GM11168 (cell line): Measurements from ENCODE around the gene TMEM236.
"Not testable (repeated sequence)": the region's sequence is repeated elsewhere in the genome, so short reads cannot be mapped to it uniquely, and the experiment has no call there.

Experiments used
- in situ Hi-C: fragments of 300-500 bp; cut with MboI; formaldehyde crosslinking; loops from one replicate; pipeline ENCODE4 v1.12.0; 2022; ENCODE audit warnings: low sequenced_read_pairs; ENCODE audit not compliant: unreplicated experiment

The TMEM236 gene

DNA sequence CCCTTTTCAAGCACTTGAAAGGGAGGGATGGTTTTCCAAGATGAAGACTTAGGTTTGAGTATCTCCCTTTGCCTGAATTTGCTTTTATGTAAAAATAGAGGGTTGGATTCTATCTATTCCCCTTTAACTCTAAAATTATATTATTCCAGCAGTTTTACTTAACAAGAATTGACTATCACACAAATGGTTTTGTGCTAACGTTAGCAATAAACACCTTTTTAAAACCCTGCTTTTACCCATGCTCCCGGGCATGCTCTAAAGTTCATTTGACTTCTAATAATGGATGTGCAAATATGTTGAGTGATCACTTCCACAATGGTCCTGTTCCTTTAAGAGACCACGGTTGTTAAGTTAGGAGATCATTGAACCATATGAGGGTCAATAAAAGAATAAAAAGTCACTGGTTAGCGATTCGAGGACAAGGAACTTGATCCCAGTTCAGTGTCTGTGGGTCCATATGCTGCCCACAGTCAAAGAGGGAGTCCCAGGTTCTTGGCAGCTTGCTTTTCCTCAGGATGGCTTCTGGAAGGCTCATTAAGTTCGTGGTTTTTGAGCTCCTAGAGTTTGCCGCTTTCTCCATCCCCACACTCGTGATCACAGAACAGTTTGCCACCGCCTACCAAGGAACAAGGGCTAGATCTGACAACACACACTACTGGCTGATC is at the start of gene TMEM236:
Gene TMEM236, plus strand, starts transcription at position 421 of the 665 bp plus-strand sequence. Its CDS starts 95 bp downstream, at position 516.
- in situ Hi-C loops, result no loop called here

GRCh38 chr10:17703706-17704105 is 48.3 kb upstream of the TMEM236 start:
- in situ Hi-C loops, result no loop called here

DNA sequence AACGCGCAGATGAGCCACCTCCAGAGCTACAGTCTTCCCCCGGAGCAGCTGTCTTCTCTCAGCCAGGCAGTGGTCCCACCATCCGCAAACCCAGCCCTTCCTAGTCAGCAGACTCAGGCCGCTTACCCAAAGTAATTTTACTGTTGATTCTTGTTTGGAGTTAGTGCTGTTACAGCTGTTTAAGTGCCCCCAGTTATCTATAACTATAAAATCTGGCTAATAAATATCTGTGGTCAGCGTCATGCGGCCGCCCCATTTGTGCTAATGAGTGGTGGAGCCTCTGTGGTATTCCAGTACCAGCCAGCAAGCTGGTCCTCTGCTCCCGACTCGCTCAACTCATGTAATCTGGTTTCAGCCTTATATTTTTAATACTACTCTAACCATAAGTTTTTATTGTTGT is 43.2 kb upstream of the TMEM236 start:
- in situ Hi-C loops, result no loop called here

- in situ Hi-C loops, result no loop called here
Measured at GRCh38 chr10:17709492-17709891, 42.5 kb upstream of the TMEM236 start.

DNA sequence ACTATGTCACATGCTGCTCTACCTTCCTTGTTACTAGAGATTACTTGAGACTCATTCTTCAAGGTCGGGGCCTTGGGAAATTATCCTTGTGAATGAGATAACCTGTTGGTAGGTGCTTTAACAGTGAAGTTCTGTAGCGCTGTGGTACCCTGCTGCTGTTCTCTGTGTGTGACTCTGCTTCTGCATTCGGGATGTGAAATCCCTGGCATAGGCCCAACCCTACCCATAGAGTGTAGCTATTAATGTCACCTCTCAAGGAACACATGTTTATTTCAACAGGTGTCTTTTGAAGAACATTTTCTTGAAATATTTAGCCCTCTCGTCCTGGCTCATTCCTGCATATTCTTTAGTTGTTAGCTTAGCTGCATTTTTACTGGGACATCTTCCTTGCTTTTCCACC is 41.8 kb upstream of the TMEM236 start:
- in situ Hi-C loops, result no loop called here

- in situ Hi-C loops, result no loop called here
Measured at GRCh38 chr10:17712053-17712452, 39.9 kb upstream of the TMEM236 start.

DNA sequence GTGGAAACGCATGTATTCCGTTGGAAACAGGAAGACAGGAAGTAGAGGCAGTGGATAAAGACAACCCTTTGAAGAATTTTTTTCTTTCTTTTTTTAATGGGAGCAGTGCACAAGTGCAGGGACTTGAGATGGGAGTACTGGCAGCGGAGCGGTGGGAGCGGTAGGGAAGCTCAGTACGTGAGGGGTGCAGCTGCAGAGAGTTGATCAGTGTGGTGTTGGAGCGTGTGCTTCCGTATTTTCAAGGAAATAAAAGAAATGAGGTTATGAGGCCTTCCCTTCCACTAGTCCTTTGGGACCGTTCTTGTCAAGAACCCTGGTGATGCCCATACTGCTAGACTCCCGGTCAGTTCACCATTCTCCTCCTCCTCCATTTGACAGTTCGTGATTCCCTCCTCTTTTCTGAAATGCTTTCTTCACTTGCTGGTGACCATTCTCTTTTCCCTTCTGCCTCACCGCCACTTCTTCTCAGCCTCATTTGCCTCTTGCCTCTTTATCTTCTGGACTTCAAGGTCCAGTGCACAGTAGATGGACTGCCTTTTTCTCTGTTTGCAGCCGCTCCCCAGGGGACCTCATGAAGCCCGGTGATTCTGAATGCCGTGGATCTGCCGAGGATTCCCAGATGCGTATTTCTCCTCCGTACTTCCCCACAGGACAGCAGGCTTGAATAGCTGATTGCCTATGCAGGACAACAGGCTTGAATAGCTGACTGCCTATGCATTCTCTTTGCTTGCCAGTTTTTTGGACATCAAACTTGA is 39.1 kb upstream of the TMEM236 start:
- in situ Hi-C loops, result no loop called here

- in situ Hi-C loops, result no loop called here
Measured at GRCh38 chr10:17713758-17714157, 38.2 kb upstream of the TMEM236 start.

DNA sequence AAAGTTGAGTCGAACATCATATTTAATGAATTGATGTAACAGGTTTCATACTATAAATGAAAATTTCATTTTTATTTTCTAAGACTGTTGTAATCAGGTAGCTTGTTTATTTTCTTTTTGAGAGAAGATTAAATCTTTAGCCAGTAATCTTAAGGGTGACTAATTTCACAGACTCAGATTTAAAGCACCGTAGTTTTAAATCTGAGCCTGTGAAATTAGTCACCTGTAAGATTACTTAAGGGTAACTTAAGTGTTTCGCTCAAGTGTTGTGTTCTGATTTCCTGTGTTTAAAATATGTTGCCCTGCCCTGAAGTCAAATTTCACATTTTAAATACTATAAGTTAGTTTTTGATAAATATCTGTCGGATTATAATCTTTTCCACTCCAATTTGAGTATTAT is 35.8 kb upstream of the TMEM236 start:
- in situ Hi-C loops, result no loop called here

DNA sequence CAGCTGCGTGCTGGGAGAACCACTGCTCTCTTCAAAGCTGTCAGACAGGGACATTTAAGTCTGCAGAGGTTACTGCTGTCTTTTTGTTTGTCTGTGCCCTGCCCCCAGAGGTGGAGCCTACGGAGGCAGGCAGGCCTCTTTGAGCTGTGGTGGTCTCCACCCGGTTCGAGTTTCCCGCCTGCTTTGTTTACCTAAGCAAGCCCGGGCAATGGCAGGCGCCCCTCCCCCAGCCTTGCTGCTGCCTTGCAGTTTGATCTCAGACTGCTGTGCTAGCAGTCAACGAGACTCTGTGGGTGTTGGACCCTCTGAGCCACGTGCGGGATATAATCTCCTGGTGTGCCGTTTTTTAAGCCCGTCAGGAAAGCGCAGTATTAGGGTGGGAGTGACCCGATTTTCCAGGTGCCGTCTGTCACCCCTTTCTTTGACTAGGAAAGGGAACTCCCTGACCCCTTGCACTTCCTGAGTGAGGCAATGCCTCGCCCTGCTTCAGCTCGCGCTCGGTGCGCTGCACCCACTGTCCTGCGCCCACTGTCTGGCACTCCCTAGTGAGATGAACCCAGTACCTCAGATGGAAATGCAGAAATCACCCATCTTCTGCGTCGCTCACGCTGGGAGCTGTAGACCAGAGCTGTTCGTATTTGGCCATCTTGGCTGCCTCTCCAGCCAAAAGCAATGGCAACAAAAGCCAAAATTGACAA is 29.5 kb upstream of the TMEM236 start:
- in situ Hi-C loops, result not testable (repeated sequence)

GRCh38 chr10:17725703-17726102 is 26.3 kb upstream of the TMEM236 start:
- in situ Hi-C loops, result loop anchor here (25.0 kb wide), 1 partner anchor 313 kb away; no protein-coding TSS in a partner anchor

GRCh38 chr10:17729630-17730029 is 22.4 kb upstream of the TMEM236 start:
- in situ Hi-C loops, result loop anchor here (25.0 kb wide), 1 partner anchor 317 kb away; no protein-coding TSS in a partner anchor

DNA sequence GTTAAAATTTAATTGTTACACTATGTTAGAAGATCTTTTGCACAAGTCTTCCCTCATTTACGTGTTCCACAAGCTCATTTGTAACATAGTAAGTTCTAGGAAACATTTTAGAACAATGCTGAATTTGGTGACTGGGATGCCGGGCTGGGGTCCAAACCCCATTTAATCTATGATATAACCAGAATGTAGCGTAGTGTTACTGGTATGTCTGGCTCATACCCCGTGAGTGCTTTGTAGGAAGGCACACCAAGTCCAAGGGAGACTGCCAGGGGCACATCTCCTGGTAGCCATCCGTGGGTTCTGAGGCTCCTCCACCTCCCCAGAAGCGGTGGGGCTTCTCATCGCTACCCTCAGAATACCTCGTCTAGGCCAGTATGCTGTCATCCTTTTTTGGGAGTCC is 21.3 kb upstream of the TMEM236 start:
- in situ Hi-C loops, result loop anchor here (25.0 kb wide), 1 partner anchor 318 kb away; no protein-coding TSS in a partner anchor

GRCh38 chr10:17731331-17732020 is 20.5 kb upstream of the TMEM236 start:
- in situ Hi-C loops, result loop anchor here (25.0 kb wide), 1 partner anchor 319 kb away; no protein-coding TSS in a partner anchor

- in situ Hi-C loops, result loop anchor here (25.0 kb wide), 1 partner anchor 321 kb away; no protein-coding TSS in a partner anchor
Measured at GRCh38 chr10:17733620-17734019, 18.4 kb upstream of the TMEM236 start.

GRCh38 chr10:17734432-17735080 is 17.4 kb upstream of the TMEM236 start:
- in situ Hi-C loops, result loop anchor here (25.0 kb wide), 1 partner anchor 322 kb away; no protein-coding TSS in a partner anchor

GRCh38 chr10:17735166-17735941 is 16.6 kb upstream of the TMEM236 start:
- in situ Hi-C loops, result loop anchor here (25.0 kb wide), 1 partner anchor 323 kb away; no protein-coding TSS in a partner anchor

DNA sequence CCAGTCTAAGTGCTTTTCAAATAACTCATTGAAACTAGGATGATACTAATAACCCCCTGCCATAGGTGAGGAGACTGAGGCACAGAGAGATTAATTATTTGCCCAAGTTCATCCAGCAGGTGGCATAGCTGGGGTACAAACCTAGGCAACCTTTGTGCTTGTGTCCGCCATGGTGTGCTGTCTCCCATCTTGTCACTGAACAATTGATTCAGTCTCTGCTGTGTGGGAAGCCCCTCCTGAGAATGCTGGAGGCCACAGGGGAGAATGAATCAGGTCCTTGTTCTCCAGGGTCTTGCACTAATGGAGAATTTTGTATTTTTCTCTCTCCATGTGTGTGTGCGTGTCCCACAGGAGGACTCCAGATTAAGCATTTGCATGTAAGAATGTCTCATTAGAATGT is 15.8 kb upstream of the TMEM236 start:
- in situ Hi-C loops, result loop anchor here (25.0 kb wide), 1 partner anchor 324 kb away; no protein-coding TSS in a partner anchor
